ENCODE data around the gene NUDT2. TPM values are rescaled to one million over a fixed set of nuclear protein-coding genes. Genes with fewer than 3 reads are reported as not detected.

The NUDT2 gene
- total RNA-seq, 2 experiments from 2014 or later = 14.9 to 22.9 TPM

- intact Hi-C loops (cut with DNase I, micrococcal nuclease) = no loop called here
- ChIA-PET POLR2A (no interaction called here), CTCF (no interaction called here)
- Mint-ChIP-seq H3K36me3 (ENCODE audit: low read depth) (peaks cover 20% of the 10 kb centered on the region), H3K27me3 (no peaks in the 10 kb centered on the region), H3K9me3 (ENCODE audit: low read depth) (no peaks in the 10 kb centered on the region), H3K4me1 (peaks cover 11% of the 10 kb centered on the region), H3K27ac (no peak overlapping the region), H3K4me3 (no peak overlapping the region)
- no peak for ATAC-seq
- no peak for DNase-seq
Observed at GRCh38 chr9:34371886-34372466, 42.6 kb downstream of the NUDT2 start.

GRCh38 chr9:34372467-34373011 is 43.2 kb downstream of the NUDT2 start:
- ATAC-seq (no peak), DNase-seq (no peak)
- Mint-ChIP-seq H3K27me3 (no peaks in the 10 kb centered on the region), H3K4me3 (no peak overlapping the region), H3K36me3 (ENCODE audit: low read depth) (peaks cover 16% of the 10 kb centered on the region), H3K4me1 (peaks cover 14% of the 10 kb centered on the region), H3K27ac (no peak overlapping the region), H3K9me3 (ENCODE audit: low read depth) (no peaks in the 10 kb centered on the region)
- POLR2A ChIA-PET = interaction anchor here (0.6 kb wide), 1 partner anchor 270 kb away, joined by 3 read pairs; no protein-coding TSS in a partner anchor
- CTCF ChIA-PET = interaction anchor here (9.2 kb wide), 1 partner anchor 40 kb away, joined by 76 read pairs; no protein-coding TSS in a partner anchor
- intact Hi-C loops (cut with DNase I, micrococcal nuclease) = no loop called here

- ATAC-seq = no peak
- H3K9me3 Mint-ChIP-seq (ENCODE audit: low read depth) = no peaks in the 10 kb centered on the region
- no peak overlapping the region for H3K27ac Mint-ChIP-seq
- no peak overlapping the region for H3K4me3 Mint-ChIP-seq
- H3K4me1 Mint-ChIP-seq = peaks cover 14% of the 10 kb centered on the region
- peaks cover 14% of the 10 kb centered on the region for H3K36me3 Mint-ChIP-seq (ENCODE audit: low read depth)
- no peaks in the 10 kb centered on the region for H3K27me3 Mint-ChIP-seq
- no peak for DNase-seq
- intact Hi-C loops (cut with DNase I, micrococcal nuclease) = no loop called here
- ChIA-PET CTCF (interaction anchor here (0.7 to 9.2 kb wide), 4 partner anchors 10 to 371 kb away, joined by 4 to 76 read pairs (median 6); no protein-coding TSS in a partner anchor), POLR2A (interaction anchor here (0.6 kb wide), 1 partner anchor 267 kb away, joined by 11 read pairs; no protein-coding TSS in a partner anchor)
Observed at GRCh38 chr9:34373749-34374148, 44.4 kb downstream of the NUDT2 start.

- intact Hi-C loops (cut with DNase I, micrococcal nuclease) = no loop called here
- H3K9me3 Mint-ChIP-seq (ENCODE audit: low read depth) = no peaks in the 10 kb centered on the region
- H3K4me1 Mint-ChIP-seq = peaks cover 16% of the 10 kb centered on the region
- H3K27me3 Mint-ChIP-seq = no peaks in the 10 kb centered on the region
- H3K4me3 Mint-ChIP-seq = no peak overlapping the region
- no peak for DNase-seq
- ATAC-seq = no peak
- H3K36me3 Mint-ChIP-seq (ENCODE audit: low read depth) = peaks cover 14% of the 10 kb centered on the region
- ChIA-PET POLR2A (no interaction called here), CTCF (interaction anchor here (0.7 to 9.2 kb wide), 4 partner anchors 10 to 371 kb away, joined by 4 to 76 read pairs (median 6); no protein-coding TSS in a partner anchor)
- H3K27ac Mint-ChIP-seq = no peak overlapping the region
Observed at GRCh38 chr9:34374339-34374738, 45.0 kb downstream of the NUDT2 start.

- no peak for DNase-seq
Observed at GRCh38 chr9:34374905-34375552, 45.7 kb downstream of the NUDT2 start.

GRCh38 chr9:34375901-34376595 is 46.7 kb downstream of the NUDT2 start:
- DNase-seq = peak; percentile 64
- H3K4me3 Mint-ChIP-seq = peak overlapping the region; percentile 76
- H3K9me3 Mint-ChIP-seq (ENCODE audit: low read depth) = no peaks in the 10 kb centered on the region
- intact Hi-C loops (cut with DNase I, micrococcal nuclease) = loop anchor here (1.0 to 5.0 kb wide), 9 partner anchors 82 to 1111 kb away; partner anchors contain the start of genes ATOSB (in 1 of the 2), BAG1 (in 1 of the 2), CHMP5 (in 1 of the 2) and DCAF12 (in 1 of the 2)
- POLR2A ChIA-PET = no interaction called here
- H3K36me3 Mint-ChIP-seq (ENCODE audit: low read depth) = peaks cover 11% of the 10 kb centered on the region
- CTCF ChIA-PET = interaction anchor here (0.6 to 9.2 kb wide), 8 partner anchors 12 to 115 kb away, joined by 3 to 76 read pairs (median 4); no protein-coding TSS in a partner anchor
- no peaks in the 10 kb centered on the region for H3K27me3 Mint-ChIP-seq
- H3K4me1 Mint-ChIP-seq = peaks cover 30% of the 10 kb centered on the region
- peak overlapping the region; percentile 62 for H3K27ac Mint-ChIP-seq
- ATAC-seq = no peak

More at GRCh38 chr9:34374905-34375552, 45.7 kb downstream of the NUDT2 start:
- ATAC-seq = no peak
- intact Hi-C loops (cut with DNase I, micrococcal nuclease) = loop anchor here in 1 of 2 experiments (5.0 kb wide), 3 partner anchors 198 to 742 kb away; partner anchors contain the start of genes ATOSB, DCAF12 and UBAP1
- Mint-ChIP-seq H3K27ac (no peak overlapping the region), H3K4me1 (peaks cover 23% of the 10 kb centered on the region), H3K36me3 (ENCODE audit: low read depth) (peaks cover 14% of the 10 kb centered on the region), H3K9me3 (ENCODE audit: low read depth) (no peaks in the 10 kb centered on the region), H3K4me3 (peak overlapping the region; percentile 76), H3K27me3 (no peaks in the 10 kb centered on the region)
- ChIA-PET POLR2A (no interaction called here), CTCF (interaction anchor here (0.6 to 9.2 kb wide), 6 partner anchors 11 to 116 kb away, joined by 3 to 76 read pairs (median 5); no protein-coding TSS in a partner anchor)

- ChIA-PET CTCF (interaction anchor here (0.6 to 9.2 kb wide), 13 partner anchors 8 to 703 kb away, joined by 3 to 76 read pairs (median 3); partner anchors contain the start of genes DCTN3, FANCG and UBAP1), POLR2A (interaction anchor here (0.6 kb wide), 4 partner anchors 72 to 324 kb away, joined by 3 to 4 read pairs (median 4); no protein-coding TSS in a partner anchor)
- H3K27me3 Mint-ChIP-seq = no peaks in the 10 kb centered on the region
- ATAC-seq (peak; percentile 82), DNase-seq (peak; percentile 98)
- H3K9me3 Mint-ChIP-seq (ENCODE audit: low read depth) = no peaks in the 10 kb centered on the region
- intact Hi-C loops (cut with DNase I, micrococcal nuclease) = loop anchor here (1.0 to 5.0 kb wide), 14 partner anchors 47 to 1112 kb away; partner anchors contain the start of genes DCAF12 (in 2 of the 2), DNAI1 (in 2 of the 2), FAM219A (in 2 of the 2) and KIF24 (in 2 of the 2)
- H3K4me1 Mint-ChIP-seq = peaks cover 36% of the 10 kb centered on the region
- H3K27ac Mint-ChIP-seq = peak within 1 kb of the TSS; percentile 62
- peak within 1 kb of the TSS; percentile 76 for H3K4me3 Mint-ChIP-seq
- H3K36me3 Mint-ChIP-seq (ENCODE audit: low read depth) = peaks cover 5% of the 10 kb centered on the region
Observed at GRCh38 chr9:34376596-34377403, 47.4 kb downstream of the NUDT2 start, which contains the start of gene MYORG. Gene MYORG, minus strand, starts transcription at chr9:34376898. Its CDS starts 3,955 bp downstream, at chr9:34372943.

GRCh38 chr9:34377404-34377746 is 48.0 kb downstream of the NUDT2 start:
- intact Hi-C loops (cut with DNase I, micrococcal nuclease) = loop anchor here (1.0 to 5.0 kb wide), 12 partner anchors 48 to 1113 kb away; partner anchors contain the start of genes DCAF12 (in 2 of the 2), KIF24 (in 2 of the 2), NUDT2 (in 2 of the 2) and UBAP1 (in 2 of the 2)
- no peak for ATAC-seq
- DNase-seq = no peak
- POLR2A ChIA-PET = interaction anchor here (0.6 kb wide), 4 partner anchors 72 to 324 kb away, joined by 3 to 4 read pairs (median 4); no protein-coding TSS in a partner anchor
- peak overlapping the region; percentile 76 for H3K4me3 Mint-ChIP-seq
- no peaks in the 10 kb centered on the region for H3K9me3 Mint-ChIP-seq (ENCODE audit: low read depth)
- H3K27ac Mint-ChIP-seq = no peak overlapping the region
- peaks cover 2% of the 10 kb centered on the region for H3K36me3 Mint-ChIP-seq (ENCODE audit: low read depth)
- CTCF ChIA-PET = interaction anchor here (0.6 to 9.2 kb wide), 9 partner anchors 26 to 702 kb away, joined by 3 to 76 read pairs (median 3); partner anchors contain the start of genes DCTN3, FANCG and UBAP1
- no peaks in the 10 kb centered on the region for H3K27me3 Mint-ChIP-seq
- H3K4me1 Mint-ChIP-seq = peaks cover 36% of the 10 kb centered on the region

- Mint-ChIP-seq H3K4me3 (no peak overlapping the region), H3K36me3 (ENCODE audit: low read depth) (no peaks in the 10 kb centered on the region), H3K27me3 (no peaks in the 10 kb centered on the region), H3K9me3 (ENCODE audit: low read depth) (no peaks in the 10 kb centered on the region), H3K27ac (no peak overlapping the region), H3K4me1 (peaks cover 36% of the 10 kb centered on the region)
- DNase-seq (no peak), ATAC-seq (no peak)
- intact Hi-C loops (cut with DNase I, micrococcal nuclease) = loop anchor here in 1 of 2 experiments (2.0 to 5.0 kb wide), 4 partner anchors 126 to 739 kb away; partner anchors contain the start of genes ATOSB, DCAF12 and UBAP1
- ChIA-PET POLR2A (interaction anchor here (0.5 to 0.6 kb wide), 2 partner anchors 356 to 1954 kb away, joined by 3 read pairs; no protein-coding TSS in a partner anchor), CTCF (interaction anchor here (0.6 to 9.2 kb wide), 19 partner anchors 15 to 454 kb away, joined by 3 to 76 read pairs (median 4); partner anchors contain the start of gene UBAP1)
Observed at GRCh38 chr9:34378376-34379060, 49.1 kb downstream of the NUDT2 start.
